Adrenal gland (tissue), 12 donors: Measurements from ENCODE around the gene TSPAN2. TPM values are rescaled to one million over a fixed set of nuclear protein-coding genes. Genes with fewer than 3 reads are reported as not detected.

ENCODE experiments used
- DNase-seq, 7 donors: peaks; one replicate each; pipeline ENCODE4 v3.0.0-alpha.2; 2019 to 2020
- H3K27ac ChIP-seq, 5 donors: fragments of 200-600 bp; sonication (generic) in 4 of 5; 1 replicate in 3 of 5; 2 replicates in 2 of 5; pipeline versions ENCODE4 v1.5.1 to v1.8.0; 2016 to 2020; ENCODE audit warnings: mild to moderate bottlenecking in 1 of 5
- H3K27me3 ChIP-seq: fragments of 200-600 bp; 2 replicates; pipeline ENCODE4 v1.8.0; 2021
- H3K36me3 ChIP-seq, 2 donors: fragments of 200-600 bp; replicated peaks in 1 of 2; 1 replicate in 1 of 2; 2 replicates in 1 of 2; pipeline versions ENCODE4 v1.5.1 to v1.8.0; 2018 to 2022
- H3K4me1 ChIP-seq, 2 donors: fragments of 200-600 bp; replicated peaks in 1 of 2; 1 replicate in 1 of 2; 2 replicates in 1 of 2; pipeline versions ENCODE4 v1.5.1 to v1.8.0; 2018 to 2021
- H3K4me3 ChIP-seq, 4 donors: fragments of 200-600 bp; sonication (generic) in 3 of 4; one replicate each; pipeline ENCODE4 v1.5.1; 2016 to 2018
- H3K9me3 ChIP-seq, 3 donors: fragments of 200-600 bp; sonication (generic) in 1 of 3; replicated peaks in 1 of 3; 1 replicate in 2 of 3; 2 replicates in 1 of 3; pipeline versions ENCODE4 v1.5.1 to v1.8.0; 2016 to 2021
- POLR2A ChIP-seq, 2 donors: fragments of 450-650 bp; IDR thresholded peaks; one replicate each; pipeline ENCODE4 v1.6.1; 2017; ENCODE audit warnings: antibody characterized with exemption in 2 of 2, mild to moderate bottlenecking in 2 of 2, moderate library complexity in 1 of 2
- WGBS, 4 donors: extraction: QIAGEN DNeasy Blood & Tissue Kit in 2 of 4; methylation state at CpG; one replicate each; pipeline versions ENCODE4 v1.1.5 to v1.1.7; 2013 to 2017; 5-methylcytosine and 5-hydroxymethylcytosine counted together
- intact Hi-C, 2 donors: fragments of 100-400 bp; cut with DNase I; formaldehyde crosslinking; loops; one replicate each; pipeline versions ENCODE4 v1.14.1 to v1.15.0; 2022 to 2023
- polyA plus RNA-seq, 3 donors: library from polyadenylated mRNA; stranded (reverse); fragments of 200-250 nt in 2 of 3; fragments of 350-450 nt in 1 of 3; fragmentation: Illumina TruSeq in 1 of 3; extraction: RNeasy Lipid Tissue Mini Kit (QIAGEN cat#74804) in 1 of 3; gene quantifications; one replicate each; pipeline ENCODE4 v1.2.3, GENCODE V29; 2013 to 2014
- total RNA-seq, 9 donors: library from RNA; depleted of rRNA in 4 of 9; stranded (reverse); fragments of >200 nt in 4 of 9; fragments of 120-200 nt in 1 of 9; fragmentation: NEBNext Ultra II Directional in 1 of 9; extraction: Animal tissue kit (Norgen Biotek cat#: 25700) in 1 of 9; gene quantifications; one replicate each; pipeline versions ENCODE4 v1.1.0 to v1.2.4, GENCODE V29; 2013 to 2023
- TF ChIP-seq, protein P1 (sequence below), 6 experiments: fragments of 450-650 bp in 4 of 6; fragments of 200-600 bp in 2 of 6; sonication (generic) in 1 of 6; IDR thresholded peaks; 1 replicate in 5 of 6; 2 replicates in 1 of 6; pipeline versions ENCODE4 v1.5.1 to v1.8.0; 2016 to 2021; ENCODE audit warnings: antibody characterized with exemption in 6 of 6, mild to moderate bottlenecking in 2 of 6, moderate library complexity in 1 of 6
- donor health status: healthy with polysubstance abuse.
- donor health status: Bipolar disorder and iron deficiency.
- donor health status: DM: yes; HTN: yes; CAD: no.
- donor health status: DM: no; HTN: no; CAD: no.
- donor health status: DM: no; HTN: no; CAD: no.
- donor health status: DM: yes; HTN: yes; CAD: no.

The TSPAN2 gene
- total and polyA plus RNA-seq, 12 donors, result 0.28 to 1.5 (median 0.71) TPM

GRCh38 chr1:115068826-115069585 is 20.3 kb downstream of the TSPAN2 start:
- Histone ChIP-seq H3K36me3 (no peaks in the 10 kb centered on the region), H3K4me3 (no peak overlapping the region), H3K4me1 (no peaks in the 10 kb centered on the region), H3K9me3 (no peaks in the 10 kb centered on the region), H3K27me3 (no peaks in the 10 kb centered on the region), H3K27ac (no peak overlapping the region)
- WGBS, 4 donors, result 68 to 85% (median 78%) methylated on average over 10 to 12 of the region's 12 CpGs
- intact Hi-C loops, result no loop called here
- DNase-seq, result no peak
- TF ChIP-seq, protein P1, sequence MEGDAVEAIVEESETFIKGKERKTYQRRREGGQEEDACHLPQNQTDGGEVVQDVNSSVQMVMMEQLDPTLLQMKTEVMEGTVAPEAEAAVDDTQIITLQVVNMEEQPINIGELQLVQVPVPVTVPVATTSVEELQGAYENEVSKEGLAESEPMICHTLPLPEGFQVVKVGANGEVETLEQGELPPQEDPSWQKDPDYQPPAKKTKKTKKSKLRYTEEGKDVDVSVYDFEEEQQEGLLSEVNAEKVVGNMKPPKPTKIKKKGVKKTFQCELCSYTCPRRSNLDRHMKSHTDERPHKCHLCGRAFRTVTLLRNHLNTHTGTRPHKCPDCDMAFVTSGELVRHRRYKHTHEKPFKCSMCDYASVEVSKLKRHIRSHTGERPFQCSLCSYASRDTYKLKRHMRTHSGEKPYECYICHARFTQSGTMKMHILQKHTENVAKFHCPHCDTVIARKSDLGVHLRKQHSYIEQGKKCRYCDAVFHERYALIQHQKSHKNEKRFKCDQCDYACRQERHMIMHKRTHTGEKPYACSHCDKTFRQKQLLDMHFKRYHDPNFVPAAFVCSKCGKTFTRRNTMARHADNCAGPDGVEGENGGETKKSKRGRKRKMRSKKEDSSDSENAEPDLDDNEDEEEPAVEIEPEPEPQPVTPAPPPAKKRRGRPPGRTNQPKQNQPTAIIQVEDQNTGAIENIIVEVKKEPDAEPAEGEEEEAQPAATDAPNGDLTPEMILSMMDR (IDR thresholded peaks at IDR 0.05), result no peak
- no peak for TF ChIP-seq POLR2A (IDR thresholded peaks at IDR 0.05)

- WGBS, 4 donors, result 75 to 85% (median 83%) methylated on average over 8 of the region's 8 CpGs
- H3K27ac ChIP-seq, result no peak overlapping the region
- no peaks in the 10 kb centered on the region for H3K9me3 ChIP-seq
- H3K4me1 ChIP-seq, result no peaks in the 10 kb centered on the region
- DNase-seq, result no peak
- no peaks in the 10 kb centered on the region for H3K36me3 ChIP-seq
- intact Hi-C loops, result no loop called here
- no peak for TF ChIP-seq POLR2A (IDR thresholded peaks at IDR 0.05)
- TF ChIP-seq, protein P1 (IDR thresholded peaks at IDR 0.05), result no peak
- H3K4me3 ChIP-seq, result no peak overlapping the region
- H3K27me3 ChIP-seq, result no peaks in the 10 kb centered on the region
Measured at GRCh38 chr1:115067161-115067859, 22.0 kb downstream of the TSPAN2 start.

- Histone ChIP-seq H3K4me1 (no peaks in the 10 kb centered on the region), H3K27ac (no peak overlapping the region), H3K36me3 (no peaks in the 10 kb centered on the region), H3K27me3 (no peaks in the 10 kb centered on the region), H3K4me3 (no peak overlapping the region), H3K9me3 (no peaks in the 10 kb centered on the region)
- intact Hi-C loops, result no loop called here
- TF ChIP-seq, protein P1 (IDR thresholded peaks at IDR 0.05), result no peak
- no peak for TF ChIP-seq POLR2A (IDR thresholded peaks at IDR 0.05)
- 82 to 89% (median 86%) methylated on average over 6 of the region's 6 CpGs for WGBS, 4 donors
- DNase-seq, result no peak
Measured at GRCh38 chr1:115065021-115065420, 24.3 kb downstream of the TSPAN2 start.

- Histone ChIP-seq H3K36me3 (no peaks in the 10 kb centered on the region), H3K9me3 (no peaks in the 10 kb centered on the region), H3K4me1 (no peaks in the 10 kb centered on the region), H3K27me3 (no peaks in the 10 kb centered on the region), H3K27ac (no peak overlapping the region), H3K4me3 (no peak overlapping the region)
- DNase-seq, result no peak
- TF ChIP-seq POLR2A (IDR thresholded peaks at IDR 0.05), result no peak
- TF ChIP-seq, protein P1 (IDR thresholded peaks at IDR 0.05), result no peak
- 69 to 90% (median 84%) methylated on average over 2 to 3 of the region's 3 CpGs for WGBS, 4 donors
- intact Hi-C loops, result no loop called here
Measured at GRCh38 chr1:115064461-115064860, 24.8 kb downstream of the TSPAN2 start.
